ENCODE data around the gene LRCH4. TPM values are rescaled to one million over a fixed set of nuclear protein-coding genes. Genes with fewer than 3 reads are reported as not detected.

Gene LRCH4
- total RNA-seq, 1 experiment from 2014 or later, result 66.4 TPM

- DNase-seq (ENCODE audit: low read depth, low spot score), result no peak
- Histone ChIP-seq H3K4me1 (ENCODE audit: control insufficient read depth, insufficient read depth, low read length) (peaks cover 56% of the 10 kb centered on the region), H3K27me3 (ENCODE audit: control insufficient read depth, insufficient read depth, low read length) (no peaks in the 10 kb centered on the region), H3K27ac (ENCODE audit: low read length) (peak overlapping the region; percentile 98), H3K9me3 (ENCODE audit: control insufficient read depth, insufficient read depth, low read depth, low read length) (no peaks in the 10 kb centered on the region), H3K4me3 (ENCODE audit: low read depth in 2 of 2, low read length in 2 of 2) (peak overlapping the region in 1 of 2 experiments; percentile 34; a peak in 2 of 4 replicates), H3K36me3 (ENCODE audit: control insufficient read depth, insufficient read depth, low read length) (no peaks in the 10 kb centered on the region)
- POLR2A ChIA-PET, result no interaction called here
- CTCF ChIA-PET, result interaction anchor here (0.6 to 1.4 kb wide), 3 partner anchors 13 to 71 kb away, joined by 3 to 9 read pairs (median 4); no protein-coding TSS in a partner anchor
- no TSS peak for BruUV-seq (replicated peaks)
- in situ Hi-C loops (cut with HindIII; ENCODE audit: low pct_unique_long_range_greater_than_20kb, low sequenced_read_pairs) (no loop called here), intact Hi-C loops (cut with micrococcal nuclease; ENCODE audit: unreplicated experiment) (no loop called here)
- peak; percentile 57 for ATAC-seq
- TF ChIP-seq SIN3A (IDR thresholded peaks at IDR 0.05; ENCODE audit: borderline replicate concordance, insufficient read depth, low read depth, low read length), result no peak
- no peak for TF ChIP-seq REST (IDR thresholded peaks at IDR 0.05; ENCODE audit: insufficient read depth in 1 of 2, low read depth in 2 of 2, low read length in 1 of 2)
- no peak for TF ChIP-seq TCF7L2 (IDR thresholded peaks at IDR 0.05; ENCODE audit: low read depth, low read length)
- no peak for TF ChIP-seq POLR2AphosphoS5 (IDR thresholded peaks at IDR 0.05; ENCODE audit: low read depth, low read length)
- TF ChIP-seq, protein P1, sequence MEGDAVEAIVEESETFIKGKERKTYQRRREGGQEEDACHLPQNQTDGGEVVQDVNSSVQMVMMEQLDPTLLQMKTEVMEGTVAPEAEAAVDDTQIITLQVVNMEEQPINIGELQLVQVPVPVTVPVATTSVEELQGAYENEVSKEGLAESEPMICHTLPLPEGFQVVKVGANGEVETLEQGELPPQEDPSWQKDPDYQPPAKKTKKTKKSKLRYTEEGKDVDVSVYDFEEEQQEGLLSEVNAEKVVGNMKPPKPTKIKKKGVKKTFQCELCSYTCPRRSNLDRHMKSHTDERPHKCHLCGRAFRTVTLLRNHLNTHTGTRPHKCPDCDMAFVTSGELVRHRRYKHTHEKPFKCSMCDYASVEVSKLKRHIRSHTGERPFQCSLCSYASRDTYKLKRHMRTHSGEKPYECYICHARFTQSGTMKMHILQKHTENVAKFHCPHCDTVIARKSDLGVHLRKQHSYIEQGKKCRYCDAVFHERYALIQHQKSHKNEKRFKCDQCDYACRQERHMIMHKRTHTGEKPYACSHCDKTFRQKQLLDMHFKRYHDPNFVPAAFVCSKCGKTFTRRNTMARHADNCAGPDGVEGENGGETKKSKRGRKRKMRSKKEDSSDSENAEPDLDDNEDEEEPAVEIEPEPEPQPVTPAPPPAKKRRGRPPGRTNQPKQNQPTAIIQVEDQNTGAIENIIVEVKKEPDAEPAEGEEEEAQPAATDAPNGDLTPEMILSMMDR (IDR thresholded peaks at IDR 0.05), result no peak
Observed at GRCh38 chr7:100546129-100546925, 39.6 kb downstream of the LRCH4 start.

DNA sequence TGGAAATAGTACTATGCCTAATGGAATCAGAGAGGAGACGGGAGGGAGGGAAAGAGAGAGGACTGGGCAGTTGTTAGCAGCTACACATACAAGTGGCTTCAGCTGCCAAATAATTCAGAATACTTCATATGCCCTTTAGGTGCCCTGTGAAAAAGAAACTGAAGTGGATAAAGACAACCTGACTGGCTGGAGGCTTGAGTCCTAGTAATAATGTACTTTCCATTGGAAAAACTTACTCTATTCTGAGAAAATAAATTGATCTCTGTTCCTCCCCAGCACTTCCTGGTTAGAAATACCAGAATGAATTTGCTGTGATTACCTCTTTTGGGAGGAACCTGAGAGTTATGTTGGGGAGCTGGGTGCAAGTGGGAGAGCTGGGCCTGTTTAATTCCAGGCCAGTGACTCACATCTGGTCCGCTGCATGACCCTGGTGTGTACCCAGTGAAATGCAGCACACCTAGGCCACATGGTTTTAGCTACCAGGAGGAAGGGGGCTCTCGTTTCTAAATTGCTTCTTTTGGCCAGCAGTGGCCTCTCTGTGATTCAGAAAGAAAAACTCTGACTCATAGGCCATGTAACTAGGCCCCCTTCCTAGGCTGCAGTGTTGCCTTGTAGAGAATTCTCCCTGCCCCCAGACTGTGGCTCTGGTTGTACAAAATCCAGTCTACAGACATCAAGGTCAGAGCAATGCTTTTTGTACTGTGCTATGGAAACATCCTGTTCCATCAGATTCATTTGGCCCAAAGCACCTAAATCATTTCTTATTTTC lies 40.4 kb downstream of the LRCH4 start:
- POLR2A ChIA-PET, result no interaction called here
- no peaks in the 10 kb centered on the region for H3K36me3 ChIP-seq (ENCODE audit: control insufficient read depth, insufficient read depth, low read length)
- no peaks in the 10 kb centered on the region for H3K9me3 ChIP-seq (ENCODE audit: control insufficient read depth, insufficient read depth, low read depth, low read length)
- H3K27me3 ChIP-seq (ENCODE audit: control insufficient read depth, insufficient read depth, low read length), result no peaks in the 10 kb centered on the region
- CTCF ChIA-PET, result interaction anchor here (0.6 to 0.9 kb wide), 4 partner anchors 14 to 532 kb away, joined by 3 to 17 read pairs (median 4); partner anchors contain the start of gene PPP1R35
- in situ Hi-C loops (cut with HindIII; ENCODE audit: low pct_unique_long_range_greater_than_20kb, low sequenced_read_pairs), result no loop called here
- intact Hi-C loops (cut with micrococcal nuclease; ENCODE audit: unreplicated experiment), result no loop called here
- peak; percentile 92 for ATAC-seq
- TF ChIP-seq, protein P1 (IDR thresholded peaks at IDR 0.05), result no peak
- no peak for TF ChIP-seq POLR2AphosphoS5 (IDR thresholded peaks at IDR 0.05; ENCODE audit: low read depth, low read length)
- no peak for TF ChIP-seq TCF7L2 (IDR thresholded peaks at IDR 0.05; ENCODE audit: low read depth, low read length)
- TF ChIP-seq SIN3A (IDR thresholded peaks at IDR 0.05; ENCODE audit: borderline replicate concordance, insufficient read depth, low read depth, low read length), result no peak
- no peak for TF ChIP-seq REST (IDR thresholded peaks at IDR 0.05; ENCODE audit: insufficient read depth in 1 of 2, low read depth in 2 of 2, low read length in 1 of 2)
- H3K4me3 ChIP-seq (ENCODE audit: low read depth in 2 of 2, low read length in 2 of 2), result peak overlapping the region in 1 of 2 experiments; percentile 34; a peak in 2 of 4 replicates
- no TSS peak for BruUV-seq (replicated peaks)
- peak; percentile 88 for DNase-seq (ENCODE audit: low read depth, low spot score)
- peak overlapping the region; percentile 98 for H3K27ac ChIP-seq (ENCODE audit: low read length)
- H3K4me1 ChIP-seq (ENCODE audit: control insufficient read depth, insufficient read depth, low read length), result peaks cover 58% of the 10 kb centered on the region
